Measurements from ENCODE around the gene TPRG1L.

The TPRG1L gene

DNA sequence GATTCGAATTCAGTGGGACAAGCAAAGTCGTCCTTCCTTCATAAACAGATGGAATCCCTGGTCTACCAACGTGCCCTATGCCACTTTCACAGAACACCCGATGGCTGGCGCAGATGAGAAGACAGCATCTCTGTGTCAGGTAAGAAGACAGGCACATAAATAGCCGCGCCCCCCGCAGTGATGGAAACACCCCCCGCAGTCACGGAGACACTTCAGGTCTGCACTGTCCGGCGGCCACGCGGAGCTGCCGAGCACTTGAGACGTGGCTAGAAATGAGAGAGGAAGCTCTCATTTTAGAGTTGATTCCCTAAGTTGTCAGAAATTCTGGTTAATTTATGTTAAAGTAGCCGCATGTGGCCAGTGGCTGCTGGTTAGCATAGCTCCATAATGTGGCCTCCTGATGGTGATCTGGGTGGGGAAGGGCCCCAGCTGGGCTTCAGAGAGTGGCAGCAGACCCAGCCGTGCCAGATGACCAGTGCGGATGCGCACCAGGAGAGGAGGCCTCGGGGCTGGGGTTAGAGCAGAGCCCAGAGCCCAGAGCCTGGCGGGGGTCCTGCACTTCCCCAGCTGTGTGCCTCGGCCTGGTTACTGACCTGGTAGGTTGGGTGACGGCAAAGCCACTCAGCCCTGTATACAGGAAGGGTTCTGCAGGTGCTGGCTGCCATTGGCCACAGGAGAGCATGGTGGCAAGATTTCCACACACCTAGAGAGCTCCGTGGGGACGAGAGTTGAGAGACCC, 2.9 kb downstream of the TPRG1L start:
- ChIA-PET POLR2A (no interaction called here), CTCF (interaction anchor here (0.7 to 7.4 kb wide), 6 partner anchors 8 to 175 kb away, joined by 3 to 55 read pairs (median 4); partner anchors contain the start of gene WRAP73)
- no peak for DNase-seq (ENCODE audit: extremely low spot score)
- no peak for TF ChIP-seq CTCF (IDR thresholded peaks at IDR 0.05; ENCODE audit: control extremely low read depth, extremely low read depth, low read depth, missing control alignments)

DNA sequence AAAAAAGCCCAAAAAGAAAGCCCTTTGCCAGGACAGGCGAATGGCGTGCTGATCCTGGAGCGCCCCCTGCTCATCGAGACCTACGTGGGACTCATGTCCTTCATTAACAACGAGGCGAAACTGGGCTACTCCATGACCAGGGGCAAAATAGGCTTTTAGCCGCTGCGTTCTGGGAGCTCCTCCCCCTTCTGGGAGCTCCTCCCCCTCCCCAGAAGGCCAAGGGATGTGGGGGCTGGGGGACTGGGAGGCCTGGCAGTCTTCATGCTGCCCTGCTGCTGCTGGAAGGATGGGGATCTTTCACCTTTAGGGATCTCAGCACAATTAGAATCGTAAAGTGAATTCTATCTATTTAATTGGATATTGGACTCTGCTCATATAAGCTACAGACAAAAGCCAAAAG, 3.6 kb downstream of the TPRG1L start:
- ChIA-PET CTCF (interaction anchor here (1.5 to 7.4 kb wide), 5 partner anchors 8 to 175 kb away, joined by 3 to 55 read pairs (median 4); no protein-coding TSS in a partner anchor), POLR2A (no interaction called here)
- no peak for DNase-seq (ENCODE audit: extremely low spot score)
- no peak for TF ChIP-seq CTCF (IDR thresholded peaks at IDR 0.05; ENCODE audit: control extremely low read depth, extremely low read depth, low read depth, missing control alignments)

DNA sequence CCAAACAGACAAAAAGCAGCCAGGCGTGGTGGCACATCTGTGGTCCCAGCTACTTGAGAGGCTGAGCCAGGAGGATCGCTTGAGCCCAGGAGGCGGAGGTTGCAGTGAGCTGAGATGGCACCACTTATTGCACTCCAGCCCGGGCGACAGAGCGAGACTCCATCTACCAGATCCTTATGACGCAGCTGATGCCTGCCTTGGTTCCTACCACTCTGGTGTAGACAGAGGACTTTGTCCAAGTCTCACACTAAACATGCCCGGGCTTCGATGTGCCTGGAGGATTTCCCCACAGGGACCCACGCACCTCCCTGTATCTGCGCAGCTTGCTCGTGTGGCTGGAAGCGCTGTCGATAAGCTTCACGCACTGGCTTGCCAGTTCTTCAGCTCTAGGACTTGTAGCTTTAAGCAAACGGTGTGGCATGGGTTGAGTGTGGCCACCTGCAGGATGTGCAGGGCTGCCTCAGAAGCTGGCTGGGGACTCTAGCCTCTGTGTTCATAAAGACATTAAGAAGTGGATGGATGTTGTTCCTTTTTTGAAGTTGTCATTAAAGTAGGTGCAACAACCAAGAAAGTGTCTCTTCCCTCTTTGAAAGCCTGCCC, 4.8 kb downstream of the TPRG1L start:
- CTCF ChIA-PET: interaction anchor here (1.1 to 7.4 kb wide), 7 partner anchors 10 to 177 kb away, joined by 3 to 55 read pairs (median 3); partner anchors contain the start of gene WRAP73
- TF ChIP-seq CTCF (IDR thresholded peaks at IDR 0.05; ENCODE audit: control extremely low read depth, extremely low read depth, low read depth, missing control alignments): no peak
- DNase-seq (ENCODE audit: extremely low spot score): no peak
- POLR2A ChIA-PET: interaction anchor here (1.0 kb wide), 1 partner anchor 17 kb away, joined by 3 read pairs; no protein-coding TSS in a partner anchor

GRCh38 chr1:3630161-3630611, 5.4 kb downstream of the TPRG1L start:
- DNase-seq (ENCODE audit: extremely low spot score): no peak
- ChIA-PET POLR2A (interaction anchor here (1.0 kb wide), 1 partner anchor 17 kb away, joined by 3 read pairs; no protein-coding TSS in a partner anchor), CTCF (interaction anchor here (1.1 to 7.4 kb wide), 4 partner anchors 9 to 19 kb away, joined by 3 to 55 read pairs (median 3); partner anchors contain the start of gene WRAP73)
- TF ChIP-seq CTCF (IDR thresholded peaks at IDR 0.05; ENCODE audit: control extremely low read depth, extremely low read depth, low read depth, missing control alignments): no peak

- TF ChIP-seq CTCF (IDR thresholded peaks at IDR 0.05; ENCODE audit: control extremely low read depth, extremely low read depth, low read depth, missing control alignments): no peak
- no peak for DNase-seq (ENCODE audit: extremely low spot score)
- CTCF ChIA-PET: interaction anchor here (1.2 to 7.4 kb wide), 3 partner anchors 8 to 19 kb away, joined by 3 to 55 read pairs (median 3); partner anchors contain the start of gene WRAP73
- POLR2A ChIA-PET: no interaction called here
These were observed 6.1 kb downstream of the TPRG1L start for GRCh38 chr1:3630914-3631313.

Measured in GM10248 (cell line).